Activated CD8-positive, alpha-beta T cell treated with anti-CD3 and anti-CD28 coated beads for 36 hours (primary cell): Measurements from ENCODE around the gene FSCN2. TPM values are rescaled to one million over a fixed set of nuclear protein-coding genes. Genes with fewer than 3 reads are reported as not detected.

Experiments
- ATAC-seq: fragments of 200-7000 bp; cut with Tn5 transposase; one replicate; pipeline ENCODE4 v1.10.0; 2021; ENCODE audit warnings: mild to moderate bottlenecking, moderate library complexity
- CTCF ChIA-PET: fragments of 350-600 bp; sonication (Branson Sonifier 250); formaldehyde crosslinking; loops from one replicate; lab custom pipeline; 2021; ENCODE audit warnings: antibody characterized with exemption; lab: Charles Lee
- POLR2A ChIA-PET: fragments of 350-600 bp; sonication (Branson Sonifier 250); formaldehyde crosslinking; loops from one replicate; lab custom pipeline; 2021; ENCODE audit warnings: antibody characterized with exemption; lab: Charles Lee
- DNase-seq: peaks from one replicate; pipeline ENCODE4 v3.0.0-alpha.2; 2020
- H3K27ac Mint-ChIP-seq: one replicate; pipeline ENCODE4 v1.8.0; 2021; ENCODE audit warnings: mild to moderate bottlenecking, mixed read lengths
- H3K27me3 Mint-ChIP-seq: one replicate; pipeline ENCODE4 v1.8.0; 2021; ENCODE audit warnings: mixed read lengths
- H3K36me3 Mint-ChIP-seq: one replicate; pipeline ENCODE4 v1.8.0; 2021; ENCODE audit warnings: low read depth, mixed read lengths
- H3K4me1 Mint-ChIP-seq: one replicate; pipeline ENCODE4 v1.8.0; 2021; ENCODE audit warnings: low read depth, mixed read lengths
- H3K4me3 Mint-ChIP-seq: one replicate; pipeline ENCODE4 v1.8.0; 2021; ENCODE audit warnings: mild to moderate bottlenecking, moderate library complexity, mixed read lengths
- H3K9me3 Mint-ChIP-seq: one replicate; pipeline ENCODE4 v1.8.0; 2021; ENCODE audit warnings: mixed read lengths
- intact Hi-C: fragments of 100-400 bp; cut with micrococcal nuclease; formaldehyde crosslinking; loops from one replicate; pipeline ENCODE4 v1.10.0; 2022
- total RNA-seq, 2 experiments: library from RNA; stranded (reverse); gene quantifications; one replicate each; pipeline ENCODE4 v1.2.3, GENCODE V29; 2021
- TF ChIP-seq, protein P1 (sequence below): fragments of 200-600 bp; IDR thresholded peaks from one replicate; pipeline ENCODE4 v1.8.0; 2022; ENCODE audit warnings: antibody characterized with exemption, mild to moderate bottlenecking

Gene FSCN2
- total RNA-seq, 2 experiments from 2014 or later = 0.32 TPM; not detected in 1

DNA sequence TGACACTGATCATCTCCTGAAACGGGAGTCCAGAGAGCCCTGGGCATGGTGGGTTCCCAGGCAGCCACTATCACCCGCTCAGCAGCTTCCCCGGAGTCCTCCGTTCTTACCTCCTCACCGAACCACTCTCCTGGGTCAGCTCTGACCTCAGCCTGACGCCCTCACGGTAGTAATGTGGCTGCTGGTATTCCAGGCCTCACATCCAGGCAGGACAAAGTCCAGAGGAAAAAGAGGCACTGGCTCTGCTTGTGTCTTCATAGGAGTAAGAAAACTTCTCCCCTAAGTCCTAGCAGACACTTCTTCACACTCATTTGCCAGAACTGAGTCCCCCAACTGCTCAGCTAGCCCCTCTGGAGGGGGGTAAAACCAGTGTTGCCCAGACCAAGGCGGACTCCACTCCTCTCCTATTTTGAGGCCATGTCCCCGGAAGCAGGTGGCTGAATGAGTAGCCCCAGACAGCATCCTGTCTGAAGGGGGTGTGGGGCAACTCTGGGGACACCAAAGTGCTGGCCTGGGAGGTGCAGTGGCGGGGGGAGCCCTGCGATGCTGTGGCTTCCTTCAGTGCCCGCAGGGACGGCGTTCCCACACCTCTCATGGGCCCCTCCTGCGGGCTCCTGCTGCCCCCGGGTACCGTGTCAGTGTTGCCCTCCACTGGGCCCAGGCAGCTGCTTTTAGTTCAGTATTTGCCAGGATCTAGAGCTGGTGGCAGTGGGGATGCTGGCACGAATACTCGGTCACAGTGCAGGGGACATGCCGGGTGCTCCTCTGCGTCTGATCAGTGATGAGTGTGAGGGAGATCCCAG is 5.4 kb downstream of the FSCN2 start:
- ChIA-PET CTCF (interaction anchor here (1.1 kb wide), 1 partner anchor 93 kb away, joined by 3 read pairs; no protein-coding TSS in a partner anchor), POLR2A (interaction anchor here (0.9 to 2.1 kb wide), 6 partner anchors 10 to 273 kb away, joined by 3 to 6 read pairs (median 3); no protein-coding TSS in a partner anchor)
- Mint-ChIP-seq H3K9me3 (no peaks in the 10 kb centered on the region), H3K4me3 (no peak overlapping the region), H3K36me3 (no peaks in the 10 kb centered on the region), H3K27ac (no peak overlapping the region), H3K27me3 (peaks cover 17% of the 10 kb centered on the region), H3K4me1 (no peaks in the 10 kb centered on the region)
- TF ChIP-seq, protein P1, sequence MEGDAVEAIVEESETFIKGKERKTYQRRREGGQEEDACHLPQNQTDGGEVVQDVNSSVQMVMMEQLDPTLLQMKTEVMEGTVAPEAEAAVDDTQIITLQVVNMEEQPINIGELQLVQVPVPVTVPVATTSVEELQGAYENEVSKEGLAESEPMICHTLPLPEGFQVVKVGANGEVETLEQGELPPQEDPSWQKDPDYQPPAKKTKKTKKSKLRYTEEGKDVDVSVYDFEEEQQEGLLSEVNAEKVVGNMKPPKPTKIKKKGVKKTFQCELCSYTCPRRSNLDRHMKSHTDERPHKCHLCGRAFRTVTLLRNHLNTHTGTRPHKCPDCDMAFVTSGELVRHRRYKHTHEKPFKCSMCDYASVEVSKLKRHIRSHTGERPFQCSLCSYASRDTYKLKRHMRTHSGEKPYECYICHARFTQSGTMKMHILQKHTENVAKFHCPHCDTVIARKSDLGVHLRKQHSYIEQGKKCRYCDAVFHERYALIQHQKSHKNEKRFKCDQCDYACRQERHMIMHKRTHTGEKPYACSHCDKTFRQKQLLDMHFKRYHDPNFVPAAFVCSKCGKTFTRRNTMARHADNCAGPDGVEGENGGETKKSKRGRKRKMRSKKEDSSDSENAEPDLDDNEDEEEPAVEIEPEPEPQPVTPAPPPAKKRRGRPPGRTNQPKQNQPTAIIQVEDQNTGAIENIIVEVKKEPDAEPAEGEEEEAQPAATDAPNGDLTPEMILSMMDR = no peak
- DNase-seq (no peak), ATAC-seq (no peak)
- intact Hi-C loops = no loop called here

DNA sequence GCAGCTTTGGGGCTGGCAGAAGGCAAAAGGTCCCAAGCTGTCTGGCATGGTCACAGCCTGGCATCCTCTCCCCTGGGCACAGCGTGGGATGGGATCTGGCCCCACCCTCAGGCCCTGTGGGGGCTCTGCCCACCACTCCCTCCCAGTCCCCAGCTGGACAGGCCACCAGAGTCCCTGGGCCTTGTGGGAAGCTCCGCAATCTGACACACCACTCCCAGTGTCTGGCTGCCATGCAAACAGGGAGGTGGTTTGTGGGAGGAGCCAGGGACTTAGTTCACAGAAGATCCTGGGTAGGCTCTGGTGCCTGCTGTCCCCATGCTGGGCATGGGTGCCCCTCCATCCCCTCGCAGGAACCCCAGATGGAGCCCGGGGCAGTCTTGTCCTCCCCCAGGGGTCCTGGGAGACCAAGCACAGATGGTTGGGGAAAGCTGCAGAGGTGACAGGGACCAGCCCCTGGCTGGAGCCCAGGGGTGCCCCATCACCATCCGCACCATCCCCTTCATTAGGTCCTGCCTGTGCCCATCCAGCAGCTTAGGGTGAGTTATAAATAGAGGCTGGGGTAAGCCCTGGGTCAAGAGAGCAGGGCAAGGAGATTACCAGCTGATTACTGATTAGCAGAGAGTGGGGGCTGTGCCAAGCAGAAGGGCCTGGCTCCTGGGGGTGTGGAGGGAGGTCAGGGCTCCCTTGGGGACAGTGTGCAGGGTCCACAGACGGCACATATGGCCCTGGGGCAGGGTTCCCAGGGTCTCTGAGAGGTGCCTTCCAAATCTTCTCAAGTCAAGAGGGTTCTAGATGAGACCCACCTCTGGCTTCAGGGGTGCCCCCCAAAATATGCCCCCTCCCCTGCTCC is 6.2 kb downstream of the FSCN2 start:
- Mint-ChIP-seq H3K4me3 (no peak overlapping the region), H3K27ac (no peak overlapping the region), H3K9me3 (no peaks in the 10 kb centered on the region), H3K36me3 (no peaks in the 10 kb centered on the region), H3K27me3 (peaks cover 17% of the 10 kb centered on the region), H3K4me1 (no peaks in the 10 kb centered on the region)
- TF ChIP-seq, protein P1 = no peak
- ATAC-seq (no peak), DNase-seq (no peak)
- intact Hi-C loops = no loop called here
- ChIA-PET POLR2A (interaction anchor here (0.7 to 2.1 kb wide), 5 partner anchors 15 to 274 kb away, joined by 3 to 6 read pairs (median 3); no protein-coding TSS in a partner anchor), CTCF (no interaction called here)

- CTCF ChIA-PET = no interaction called here
These were observed 6.8 kb downstream of the FSCN2 start for GRCh38 chr17:81535007-81535328.

DNA sequence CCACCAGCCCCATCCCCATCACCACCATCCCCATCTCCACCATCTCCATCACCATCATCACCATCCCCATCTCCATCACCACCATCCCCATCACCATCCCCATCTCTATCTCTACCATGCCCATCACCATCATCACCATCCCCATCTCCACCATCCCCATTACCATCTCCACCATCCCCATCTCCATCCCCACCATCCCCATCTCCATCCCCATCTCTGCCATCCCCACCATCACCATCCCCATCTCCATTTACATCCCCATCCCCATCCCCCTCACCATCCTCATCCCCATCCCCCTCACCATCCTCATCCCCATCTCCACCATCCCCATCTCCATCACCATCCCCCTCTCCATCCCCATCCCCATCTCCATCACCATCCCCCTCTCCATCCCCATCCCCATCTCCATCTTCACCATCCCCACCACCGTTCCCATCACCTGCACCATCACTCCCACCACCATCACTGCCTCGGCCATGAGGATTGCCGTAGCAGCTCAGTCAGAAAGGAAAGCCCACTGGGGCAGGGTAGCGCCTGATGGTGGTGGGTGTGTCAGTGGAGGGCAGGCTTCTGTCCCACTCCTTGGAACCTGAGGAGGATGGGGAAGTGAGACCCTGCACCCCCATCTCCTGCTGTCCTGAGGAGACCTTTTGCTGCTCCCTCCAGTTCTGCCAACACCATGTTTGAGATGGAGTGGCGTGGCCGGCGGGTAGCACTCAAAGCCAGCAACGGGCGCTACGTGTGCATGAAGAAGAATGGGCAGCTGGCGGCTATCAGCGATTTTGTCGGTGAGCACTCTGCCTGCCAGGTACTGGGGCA is 7.5 kb downstream of the FSCN2 start:
- CTCF ChIA-PET = interaction anchor here (0.9 kb wide), 1 partner anchor 66 kb away, joined by 5 read pairs; no protein-coding TSS in a partner anchor
- H3K27ac Mint-ChIP-seq = no peak overlapping the region

More at GRCh38 chr17:81535007-81535328, 6.8 kb downstream of the FSCN2 start:
- ATAC-seq = no peak
- intact Hi-C loops = no loop called here
- Mint-ChIP-seq H3K27me3 (peaks cover 17% of the 10 kb centered on the region), H3K36me3 (no peaks in the 10 kb centered on the region), H3K9me3 (no peaks in the 10 kb centered on the region), H3K4me1 (no peaks in the 10 kb centered on the region), H3K27ac (no peak overlapping the region), H3K4me3 (no peak overlapping the region)
- TF ChIP-seq, protein P1 = no peak
- no peak for DNase-seq
- POLR2A ChIA-PET = interaction anchor here (0.7 to 2.1 kb wide), 2 partner anchors 16 to 18 kb away, joined by 3 to 6 read pairs; no protein-coding TSS in a partner anchor

More for the DNA sequence above, 7.5 kb downstream of the FSCN2 start:
- TF ChIP-seq, protein P1 = no peak
- ATAC-seq = no peak
- POLR2A ChIA-PET = interaction anchor here (0.5 to 1.8 kb wide), 6 partner anchors 15 to 291 kb away, joined by 3 to 6 read pairs (median 4); no protein-coding TSS in a partner anchor
- DNase-seq = no peak
- intact Hi-C loops = no loop called here
- Mint-ChIP-seq H3K36me3 (no peaks in the 10 kb centered on the region), H3K9me3 (no peaks in the 10 kb centered on the region), H3K27me3 (peaks cover 17% of the 10 kb centered on the region), H3K4me3 (no peak overlapping the region), H3K4me1 (no peaks in the 10 kb centered on the region)
